CD1c-positive myeloid dendritic cell (primary cell): ENCODE measurements around the gene BANF2.
"Not testable (repeated sequence)": the region's sequence is repeated elsewhere in the genome, so short reads cannot be mapped to it uniquely, and the experiment has no call there.

ENCODE experiments used
- DNase-seq: peaks from one replicate; pipeline ENCODE4 v3.0.0-alpha.2; 2016; ENCODE audit errors: extremely low spot score

The BANF2 gene

DNA sequence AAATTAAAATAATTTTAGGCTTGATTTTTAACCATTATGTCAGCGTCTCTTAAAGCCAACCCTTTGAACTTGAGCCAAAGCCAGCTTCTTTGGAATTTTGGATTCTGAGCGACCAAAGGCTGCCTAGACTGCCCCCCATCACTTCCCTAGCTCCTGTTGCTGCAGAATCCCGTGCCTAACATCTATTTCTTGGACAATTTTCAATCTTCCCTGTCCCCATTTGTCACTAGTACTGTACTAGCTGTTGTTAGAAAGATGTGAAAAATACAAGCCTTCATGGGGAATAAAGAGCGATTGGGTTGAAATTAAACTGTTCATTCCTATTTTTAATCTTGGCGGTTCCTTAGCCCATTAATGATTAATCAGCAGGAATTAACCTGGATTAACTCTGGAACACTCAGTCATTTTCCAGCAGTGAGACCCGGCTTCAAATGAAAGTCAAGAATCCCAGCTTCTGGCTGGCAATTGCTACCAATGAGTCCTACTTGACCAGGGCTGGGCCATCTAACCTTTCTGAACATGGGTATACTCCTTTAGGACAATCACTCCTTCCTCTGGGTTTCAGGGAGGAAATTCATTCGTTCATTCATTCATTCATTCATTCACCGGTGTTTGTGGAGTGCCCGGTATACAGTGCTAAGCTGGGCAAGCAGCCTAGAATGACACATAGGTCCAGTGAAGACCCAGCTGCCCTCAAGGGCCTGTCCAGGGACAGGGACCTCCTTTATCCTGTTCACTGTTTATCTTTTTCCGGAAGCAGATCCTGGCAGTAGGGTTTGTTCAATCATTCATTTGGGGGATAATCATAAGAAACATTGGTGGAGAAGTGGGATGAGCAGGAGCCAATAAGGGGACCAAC lies 16.3 kb upstream of the BANF2 start:
- no peak for DNase-seq

DNA sequence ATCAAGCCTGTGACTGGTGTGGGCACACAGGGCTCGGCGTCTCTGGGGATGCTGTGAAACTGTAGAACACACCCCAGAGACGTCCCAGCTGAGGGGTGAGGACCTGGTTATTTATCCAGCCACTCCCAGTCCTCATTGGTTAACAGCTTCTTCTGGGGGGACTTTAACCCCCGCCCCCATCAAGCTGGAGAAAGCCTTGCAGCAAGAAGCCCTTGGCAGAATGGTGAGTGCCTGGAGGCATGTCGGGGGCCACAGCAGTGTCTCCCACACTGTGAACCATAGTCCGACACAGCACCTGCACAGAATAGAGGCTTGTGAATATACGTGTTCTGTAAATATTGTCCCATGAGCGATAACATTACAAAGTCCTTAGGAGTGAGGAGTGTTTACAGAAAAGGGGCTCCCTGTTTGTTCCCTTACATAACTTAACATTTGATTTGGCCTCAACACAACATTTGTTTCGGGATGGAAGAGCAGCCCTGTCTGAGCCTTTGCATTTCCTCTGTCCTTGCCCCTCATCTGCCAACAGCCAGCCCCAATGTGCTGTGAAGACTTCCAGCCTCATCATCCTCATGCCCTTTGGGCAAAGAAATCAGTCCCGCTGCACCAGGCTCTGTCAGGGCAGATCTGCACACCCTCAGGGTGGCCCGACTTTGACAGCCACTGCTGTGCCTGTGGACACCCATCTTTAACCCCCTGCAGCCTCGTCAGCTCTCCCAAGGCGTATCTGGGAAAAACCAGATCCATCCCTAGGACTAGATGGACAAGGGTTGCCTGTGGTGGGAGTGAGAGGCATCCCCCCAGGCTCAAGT lies 15.5 kb upstream of the BANF2 start:
- no peak for DNase-seq

DNA sequence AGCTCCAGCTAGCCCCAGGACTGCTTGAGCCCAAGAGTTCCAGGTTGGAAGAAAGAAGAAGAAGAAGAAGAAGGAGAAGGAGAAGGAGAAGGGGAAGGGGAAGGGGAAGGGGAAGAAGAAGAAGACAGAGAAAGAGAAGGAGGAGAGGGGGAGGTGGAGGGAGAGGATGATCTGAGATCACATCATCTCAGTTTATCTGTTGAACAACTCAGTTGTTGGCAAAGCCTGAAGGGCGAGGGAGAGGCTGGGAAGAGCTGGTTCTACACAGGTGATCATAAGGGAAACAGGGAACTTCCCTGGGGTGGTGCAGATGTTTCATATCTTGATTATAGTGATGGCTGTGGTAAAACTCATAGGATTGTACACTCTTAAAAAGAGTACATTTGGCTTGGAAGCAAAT lies 14.6 kb upstream of the BANF2 start:
- DNase-seq, result no peak

DNA sequence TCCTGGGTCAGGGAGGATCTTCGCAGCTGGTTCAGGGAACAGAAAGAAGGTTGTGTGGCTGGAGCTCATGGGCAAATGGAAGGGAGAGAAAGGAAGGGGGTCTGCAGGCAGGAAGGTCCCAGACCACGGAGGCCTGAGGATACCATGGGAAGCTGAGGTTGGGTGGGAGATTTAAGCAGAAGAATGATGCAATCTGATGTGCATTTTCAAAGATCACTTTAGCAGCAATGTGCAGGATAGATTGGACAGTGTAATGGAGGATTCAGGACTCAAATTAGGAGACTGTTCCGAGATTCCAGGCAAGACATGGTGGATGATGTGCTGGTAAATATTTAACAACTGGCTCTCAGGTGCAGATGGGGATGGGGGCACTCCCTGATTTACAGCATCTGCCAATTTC lies 12.0 kb upstream of the BANF2 start:
- no peak for DNase-seq

DNA sequence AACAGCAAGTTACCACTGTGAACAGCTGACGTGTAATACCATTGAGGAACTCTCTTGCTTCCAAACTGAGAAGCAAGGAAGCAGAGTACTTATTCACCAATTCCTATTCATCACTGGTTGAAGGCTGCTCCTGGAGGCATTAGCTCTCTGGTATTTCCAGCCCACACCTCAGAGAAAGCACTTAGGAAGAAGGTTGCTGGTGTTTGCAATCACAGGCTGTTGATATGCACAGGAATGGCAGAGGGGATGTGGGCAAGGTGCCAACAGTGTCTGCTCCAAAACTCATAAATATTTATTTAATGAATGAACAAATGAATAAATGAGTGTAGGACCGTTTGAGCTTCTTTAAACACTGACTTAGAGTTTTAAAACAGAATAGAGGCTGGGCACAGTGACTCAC lies 10.8 kb upstream of the BANF2 start:
- no peak for DNase-seq

DNA sequence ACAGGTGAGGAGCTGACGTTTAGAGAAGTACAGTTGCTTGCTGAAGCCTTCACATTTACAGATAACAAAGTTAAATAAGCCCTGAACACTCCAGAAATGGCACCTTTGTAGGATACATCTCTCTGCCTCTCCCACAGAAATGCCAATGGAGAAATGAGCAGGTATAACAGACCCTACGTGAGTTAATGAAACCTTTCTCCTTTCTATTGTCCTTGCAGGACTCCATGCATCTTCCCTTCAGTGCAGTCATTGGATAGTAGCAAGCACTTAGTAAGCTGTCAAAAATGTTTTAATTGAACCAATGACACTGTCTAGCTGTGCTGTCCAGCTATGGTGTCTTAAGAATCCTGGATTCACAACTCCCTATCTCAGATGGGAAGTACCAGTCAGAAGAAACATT lies 9.6 kb upstream of the BANF2 start:
- DNase-seq, result no peak

DNA sequence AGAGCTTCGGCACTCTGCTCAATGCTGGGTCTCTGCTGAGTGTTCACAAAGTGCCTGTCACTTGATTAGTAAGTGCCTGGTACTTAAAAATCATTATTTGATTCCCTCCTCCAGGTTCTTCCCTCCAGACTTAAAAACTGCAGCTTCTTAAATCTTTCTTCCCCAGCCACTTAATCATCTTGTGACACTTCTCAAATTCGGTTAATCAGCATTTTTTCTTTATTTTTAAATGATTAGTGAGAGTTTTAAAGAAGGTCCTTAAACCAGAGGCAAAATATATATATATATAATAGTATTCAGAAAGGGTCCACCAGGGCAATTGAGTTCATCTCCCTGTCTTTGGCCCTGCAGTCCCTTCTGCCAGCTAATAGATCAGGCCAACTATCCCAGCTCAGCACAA lies 8.0 kb upstream of the BANF2 start:
- no peak for DNase-seq

DNA sequence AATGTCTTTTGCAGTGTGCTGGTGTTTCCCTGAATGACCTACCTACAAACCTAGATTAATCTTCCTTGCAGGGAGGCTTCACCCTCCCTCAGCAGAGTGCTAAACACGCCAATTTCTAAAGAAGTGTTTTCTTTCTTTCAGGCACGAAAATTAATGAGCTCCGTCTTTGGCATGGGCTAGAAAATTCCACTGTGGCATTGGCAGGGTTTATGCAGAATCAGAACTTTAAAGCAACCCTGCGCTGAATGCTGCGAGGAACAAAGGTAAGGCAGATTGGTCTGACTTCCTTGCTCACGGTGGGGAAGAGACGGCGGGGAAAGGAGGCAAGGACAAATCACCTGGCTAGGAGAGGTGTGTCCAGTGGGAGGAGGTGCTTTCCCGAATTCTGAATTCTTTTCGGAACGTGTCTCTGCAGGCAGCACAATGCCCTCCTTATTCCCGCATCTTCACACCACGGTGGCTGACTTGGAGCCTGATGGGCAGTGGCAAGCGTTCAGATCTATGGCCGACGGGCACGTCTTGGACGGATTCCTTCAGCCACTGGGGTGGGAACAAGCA lies 6.2 kb upstream of the BANF2 start:
- DNase-seq, result no peak

DNA sequence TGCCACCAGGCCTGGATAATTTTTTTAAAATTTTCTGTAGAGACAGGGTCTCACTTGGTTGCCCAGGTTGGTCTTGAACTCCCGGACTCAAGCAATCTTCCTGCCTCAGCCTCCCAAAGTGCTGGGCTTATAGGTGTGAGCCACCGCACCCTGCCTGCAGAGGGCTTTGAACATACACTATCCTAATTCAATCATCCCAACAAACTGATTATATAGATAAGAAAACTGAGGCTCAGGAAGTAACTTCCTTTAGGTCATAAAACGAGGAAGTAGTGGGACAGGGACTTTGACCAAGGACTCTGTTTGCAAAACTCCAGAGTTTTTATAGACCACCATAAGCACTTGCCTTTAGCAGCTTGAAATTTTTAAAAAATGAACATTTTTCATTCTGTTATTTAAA lies 5.0 kb upstream of the BANF2 start:
- no peak for DNase-seq

DNA sequence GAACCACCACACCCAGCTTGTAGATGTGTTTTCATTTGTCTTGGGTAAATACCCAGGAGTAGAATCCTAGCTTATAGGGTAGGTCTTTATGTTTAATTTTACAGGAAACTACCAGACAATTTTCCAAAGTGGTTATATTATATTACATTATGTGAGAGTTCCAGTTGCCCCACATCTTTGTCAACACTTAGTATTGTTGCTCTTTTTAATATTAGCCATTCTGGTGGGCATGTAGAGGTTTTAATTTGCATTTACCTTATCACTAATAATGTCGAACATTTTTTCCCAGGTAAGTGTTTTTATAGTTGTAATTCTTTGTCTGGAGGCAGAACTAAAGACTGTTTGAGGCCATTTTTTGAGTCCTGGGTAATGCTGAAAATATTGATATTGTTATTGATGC lies 3.5 kb upstream of the BANF2 start:
- no peak for DNase-seq

DNA sequence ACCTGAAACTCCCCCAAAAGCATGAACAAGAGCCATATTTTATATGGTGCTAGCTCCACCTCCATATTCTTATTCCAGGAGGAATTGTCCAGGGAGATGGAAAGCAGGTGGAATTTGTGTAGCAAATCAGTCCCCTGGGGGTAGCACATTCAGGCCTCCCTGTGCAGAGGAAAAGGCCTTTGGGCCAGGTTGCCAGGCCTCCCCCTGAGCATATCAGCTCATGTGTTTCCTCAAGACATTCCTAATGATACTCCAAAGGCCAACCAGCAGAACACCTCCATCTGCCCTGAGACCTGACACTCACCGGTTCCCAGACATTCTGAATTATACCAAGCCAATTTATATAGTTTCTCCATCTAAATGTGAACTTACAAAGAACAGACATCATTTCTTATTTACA lies 2.6 kb upstream of the BANF2 start:
- DNase-seq, result no peak

DNA sequence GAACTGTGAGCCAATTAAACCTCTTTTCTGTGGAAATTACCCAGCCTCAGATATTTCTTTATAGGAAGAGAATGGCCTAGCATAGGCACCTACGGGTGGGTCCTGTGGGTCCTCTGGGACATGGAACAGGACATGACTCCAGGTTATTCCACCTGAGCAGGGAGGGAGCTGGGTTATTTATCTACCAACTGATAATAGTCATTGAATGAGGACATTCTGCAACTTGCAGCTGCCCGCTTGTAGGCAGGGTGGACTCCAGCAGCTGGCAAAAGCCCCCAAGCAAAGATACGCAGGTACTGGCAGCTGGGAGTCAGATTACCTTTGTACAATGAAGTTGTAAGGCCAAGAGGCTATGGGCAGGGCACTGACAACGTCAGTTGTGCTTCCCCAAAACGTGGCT lies 1.4 kb upstream of the BANF2 start:
- DNase-seq, result no peak

DNA sequence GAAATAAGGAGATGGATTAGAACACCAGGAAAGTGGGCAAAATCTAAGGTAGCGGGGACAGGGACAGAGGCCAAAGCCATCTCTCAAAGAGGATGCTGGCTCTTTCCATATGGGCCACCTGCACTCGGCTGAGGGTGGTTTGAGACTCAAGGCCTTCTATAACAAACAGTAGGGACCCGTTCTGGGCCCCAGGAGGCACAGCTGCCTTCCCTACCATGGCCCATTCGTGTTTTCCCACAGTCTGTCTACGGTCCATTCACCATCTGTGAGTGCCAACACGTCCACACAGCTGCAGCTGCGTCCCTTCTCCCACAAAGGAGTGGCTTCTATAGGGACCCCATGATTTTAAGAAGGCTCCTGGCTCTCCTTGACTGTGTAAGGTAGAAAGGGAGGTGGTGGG lies 871 bp downstream of the BANF2 start:
- no peak for DNase-seq

DNA sequence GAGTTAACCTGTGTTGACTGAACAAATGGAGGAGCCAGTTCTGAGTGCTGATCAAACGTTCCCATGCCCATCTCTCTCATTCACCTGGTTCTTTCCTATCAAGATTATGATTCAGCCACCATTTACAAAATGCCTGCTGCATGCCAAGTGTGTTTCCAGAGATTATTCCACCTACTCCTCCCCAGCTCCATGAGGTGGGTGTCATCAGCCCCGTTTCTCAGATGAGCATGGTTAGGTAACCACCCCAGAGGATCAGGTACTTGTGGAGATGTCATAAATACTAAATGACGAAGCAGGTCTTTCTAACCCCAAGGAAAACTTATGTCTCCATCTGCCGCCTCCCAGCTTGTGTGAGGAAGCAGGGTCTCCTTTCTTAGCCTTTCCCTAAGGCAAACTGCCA lies 2.1 kb downstream of the BANF2 start:
- DNase-seq, result no peak

DNA sequence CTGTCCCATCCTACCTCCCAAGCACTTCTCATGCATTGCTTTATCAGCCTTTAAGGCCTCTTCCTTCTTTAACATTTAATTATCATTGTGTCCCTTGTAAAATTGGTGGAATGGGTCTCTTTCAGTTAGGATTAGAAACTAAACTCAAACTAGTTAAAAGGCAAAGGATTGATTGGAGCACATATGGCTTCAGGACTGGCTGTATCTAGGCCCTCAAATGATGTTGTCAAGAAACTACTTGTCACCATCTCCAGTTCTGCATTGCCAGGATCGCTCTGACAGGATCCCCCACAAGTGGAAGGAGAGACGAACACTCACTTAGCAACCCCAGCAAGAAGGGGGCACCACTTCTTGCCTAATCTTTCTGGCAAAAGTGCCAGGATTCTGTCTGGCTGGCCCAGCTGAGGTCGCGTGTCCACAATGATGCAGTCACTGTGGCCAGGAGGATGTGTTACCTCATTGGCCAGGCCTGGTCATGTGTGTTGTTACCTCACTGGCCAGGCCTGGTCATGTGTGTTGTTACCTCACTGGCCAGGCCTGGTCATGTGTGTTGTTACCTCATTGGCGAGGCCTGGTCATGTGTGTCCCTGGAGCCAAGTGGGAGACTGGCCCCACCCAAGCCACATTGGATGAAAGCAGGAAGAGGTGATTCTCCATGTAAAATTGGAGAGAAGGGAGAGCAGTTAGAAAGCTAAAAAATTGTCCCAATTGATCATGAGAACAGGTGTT lies 5.0 kb downstream of the BANF2 start:
- DNase-seq, result no peak

DNA sequence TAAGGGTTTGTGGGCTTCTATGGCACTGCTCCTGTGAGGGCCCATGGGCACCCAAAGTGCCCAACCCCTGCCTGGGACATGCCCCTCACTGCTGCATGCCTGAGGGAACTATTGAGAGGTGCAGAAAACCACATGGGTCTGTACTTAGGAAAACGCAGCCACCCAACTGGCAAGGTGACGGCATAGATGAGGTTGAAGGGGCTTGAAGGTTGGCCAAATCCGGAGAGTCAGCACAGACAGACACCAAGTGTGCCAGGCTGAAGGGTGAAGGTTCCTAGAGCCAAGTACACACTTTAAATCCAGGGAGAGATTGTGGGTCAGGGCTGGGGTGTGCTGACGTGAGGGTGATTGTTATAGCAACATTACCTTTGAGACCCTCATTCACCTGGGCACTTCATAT lies 6.2 kb downstream of the BANF2 start:
- no peak for DNase-seq

DNA sequence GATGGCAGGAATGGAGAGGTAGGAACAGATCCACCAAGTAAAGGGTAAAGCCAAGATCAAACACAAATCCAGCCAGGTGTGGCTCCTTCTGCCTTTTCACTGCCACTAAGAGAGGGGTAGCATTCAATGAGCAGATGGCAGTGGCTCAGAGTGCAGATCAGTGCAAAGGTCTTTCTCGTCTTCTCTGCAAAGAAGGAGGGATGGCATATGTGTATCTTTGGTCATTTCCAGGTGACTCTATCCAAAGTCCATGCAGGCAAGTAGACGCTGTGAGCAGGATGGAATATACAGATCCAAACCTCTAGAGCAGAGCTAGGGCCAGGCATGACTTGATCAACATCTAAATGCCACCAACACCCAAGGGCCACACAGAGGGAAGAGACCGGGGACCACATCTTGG lies 6.9 kb downstream of the BANF2 start:
- DNase-seq, result no peak

DNA sequence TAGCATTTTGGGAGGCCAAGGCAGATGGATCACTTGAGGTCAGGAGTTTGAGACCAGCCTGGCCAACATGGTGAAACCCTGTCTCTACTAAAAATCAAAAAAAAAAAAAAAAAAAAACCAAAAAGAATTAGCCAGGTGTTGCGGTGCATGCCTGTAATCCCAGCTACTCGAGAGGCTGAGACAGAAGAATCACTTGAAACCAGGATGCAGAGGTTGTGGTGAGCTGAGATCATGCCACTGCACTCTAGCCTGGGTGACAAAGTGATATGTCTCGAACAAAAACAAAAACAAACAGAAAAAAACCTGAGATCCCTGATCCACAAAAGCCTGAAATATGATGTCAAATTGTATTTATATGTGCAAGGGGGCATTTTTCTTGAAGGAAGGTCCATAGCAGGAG lies 8.2 kb downstream of the BANF2 start:
- DNase-seq, result not testable (repeated sequence)

DNA sequence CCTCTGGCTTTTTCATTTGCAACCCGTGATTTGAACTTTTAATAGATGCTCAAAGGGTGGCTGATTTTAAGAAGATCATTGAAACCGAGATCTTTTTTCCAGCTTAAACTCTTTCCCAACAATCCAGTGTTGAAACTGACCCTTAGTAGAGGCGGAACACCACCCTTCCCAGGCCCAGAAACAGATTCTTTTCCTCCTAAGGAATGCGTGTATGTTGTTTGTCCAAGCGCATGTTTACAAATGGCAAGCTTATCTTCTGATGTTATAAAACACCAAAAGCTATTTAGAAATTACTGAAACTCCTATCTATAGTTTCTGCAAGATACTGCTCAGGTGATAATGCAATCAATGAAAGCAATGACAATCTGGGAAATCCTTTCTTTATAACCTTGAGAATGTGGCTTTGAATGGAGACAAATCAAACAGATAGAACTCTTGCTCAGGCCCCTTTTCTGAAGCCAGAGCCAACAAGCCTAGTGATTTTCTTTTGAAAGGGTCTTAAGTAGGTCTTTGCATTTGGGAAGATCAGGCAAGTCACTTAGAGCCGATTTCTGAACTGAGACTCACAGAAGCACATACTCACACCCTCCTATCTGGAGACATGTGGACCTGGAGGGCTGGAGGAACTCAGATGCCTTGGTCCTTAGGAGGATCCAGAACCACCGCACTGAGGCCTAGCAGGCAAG lies 9.1 kb downstream of the BANF2 start:
- DNase-seq, result no peak

DNA sequence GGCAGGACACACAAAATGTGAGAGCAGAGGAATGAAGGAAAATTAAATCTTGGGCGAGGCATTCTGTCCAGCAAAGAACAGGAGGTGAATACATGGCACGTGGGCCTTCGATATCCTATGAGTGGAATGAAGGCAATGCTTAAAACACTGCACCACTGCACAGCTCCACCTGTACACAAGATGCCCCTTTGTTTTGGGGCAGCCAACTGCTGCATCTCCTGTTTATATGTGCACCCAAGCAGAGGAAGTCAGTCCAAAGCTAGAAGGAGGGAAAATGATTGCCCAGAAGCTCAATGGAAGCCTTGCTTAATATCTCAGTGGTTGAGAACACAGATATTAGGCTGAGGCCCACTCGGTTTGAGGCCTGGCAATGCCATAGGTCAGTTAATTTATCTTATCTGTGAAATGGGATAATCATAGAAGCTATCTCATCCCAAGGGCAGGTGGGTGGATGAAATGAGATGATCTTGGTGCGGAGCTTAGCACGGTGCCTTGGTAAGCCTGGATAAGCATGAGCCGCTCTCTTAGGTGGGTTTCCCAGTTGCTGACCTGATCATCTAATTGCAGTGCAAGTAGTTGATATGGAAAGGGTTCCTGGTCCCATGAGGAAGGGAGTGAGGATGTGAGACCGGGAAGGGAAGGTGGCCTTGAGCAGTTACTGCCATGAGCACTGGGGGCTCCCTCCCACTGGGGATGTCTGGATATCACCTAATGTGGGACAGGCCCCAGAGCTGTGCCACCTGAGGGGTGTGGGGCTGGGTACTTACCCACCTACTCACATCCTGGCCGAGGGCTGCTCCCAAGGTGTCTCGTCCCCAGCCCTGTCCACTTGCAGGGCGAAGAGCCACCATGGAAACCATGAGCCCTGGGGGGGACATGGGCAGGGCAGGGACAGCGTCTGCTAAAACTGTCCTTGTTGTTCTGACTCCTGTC lies 9.9 kb downstream of the BANF2 start:
- DNase-seq, result no peak
